HAP-1 (cell line): Measurements from ENCODE around the gene BMPER.

ENCODE experiments used
- DNase-seq, 2 experiments: peaks; one replicate each; pipeline ENCODE4 v3.0.0-alpha.2; 2016 to 2020; ENCODE audit warnings: low spot score in 2 of 2
- H3K27me3 ChIP-seq: fragments of 250-450 bp; sonication (Bioruptor Pico); 2 replicates; pipeline ENCODE4 v1.5.1; 2020; ENCODE audit warnings: low read depth, mild to moderate bottlenecking, moderate library complexity
- H3K36me3 ChIP-seq: fragments of 250-450 bp; sonication (Bioruptor Pico); replicated peaks from 2 replicates; pipeline ENCODE4 v1.5.1; 2020; ENCODE audit warnings: mild to moderate bottlenecking
- H3K4me1 ChIP-seq: fragments of 250-450 bp; sonication (Bioruptor Pico); 2 replicates; pipeline ENCODE4 v1.5.1; 2020; ENCODE audit warnings: mild to moderate bottlenecking
- H3K4me3 ChIP-seq: fragments of 250-450 bp; sonication (Bioruptor Pico); 2 replicates; pipeline ENCODE4 v1.5.1; 2020; ENCODE audit warnings: mild to moderate bottlenecking, moderate library complexity
- H3K9me3 ChIP-seq: fragments of 250-450 bp; sonication (Bioruptor Pico); 2 replicates; pipeline ENCODE4 v1.5.1; 2020; ENCODE audit warnings: mild to moderate bottlenecking, moderate library complexity
- in situ Hi-C: fragments of 300-500 bp; cut with MboI; formaldehyde crosslinking; loops from 3 replicates; pipeline ENCODE4 v1.14.3; 2020; ENCODE audit warnings: low sequenced_read_pairs, inconsistent platforms, mixed read lengths

BMPER gene

GRCh38 chr7:33946094-33946699, 40.9 kb downstream of the BMPER start:
- no peak for DNase-seq
- Histone ChIP-seq H3K4me3 (no peak overlapping the region), H3K4me1 (no peaks in the 10 kb centered on the region), H3K27me3 (no peaks in the 10 kb centered on the region), H3K36me3 (no peaks in the 10 kb centered on the region), H3K9me3 (no peaks in the 10 kb centered on the region)
- in situ Hi-C loops: loop anchor here (25.0 kb wide), 1 partner anchor 709 kb away; no protein-coding TSS in a partner anchor

- H3K27me3 ChIP-seq: no peaks in the 10 kb centered on the region
- in situ Hi-C loops: no loop called here
- no peak for DNase-seq
- H3K36me3 ChIP-seq: no peaks in the 10 kb centered on the region
- no peak overlapping the region for H3K4me3 ChIP-seq
- no peaks in the 10 kb centered on the region for H3K4me1 ChIP-seq
- no peaks in the 10 kb centered on the region for H3K9me3 ChIP-seq
These were observed 44.8 kb downstream of the BMPER start for GRCh38 chr7:33950047-33950714.

- DNase-seq: no peak
- H3K4me1 ChIP-seq: no peaks in the 10 kb centered on the region
- H3K4me3 ChIP-seq: no peak overlapping the region
- in situ Hi-C loops: no loop called here
- H3K27me3 ChIP-seq: no peaks in the 10 kb centered on the region
- H3K9me3 ChIP-seq: no peaks in the 10 kb centered on the region
- no peaks in the 10 kb centered on the region for H3K36me3 ChIP-seq
These were observed 47.5 kb downstream of the BMPER start for GRCh38 chr7:33952824-33953223.

- Histone ChIP-seq H3K4me3 (no peak overlapping the region), H3K36me3 (no peaks in the 10 kb centered on the region), H3K27me3 (no peaks in the 10 kb centered on the region), H3K9me3 (no peaks in the 10 kb centered on the region), H3K4me1 (no peaks in the 10 kb centered on the region)
- in situ Hi-C loops: no loop called here
- no peak for DNase-seq
These were observed 52.8 kb downstream of the BMPER start for GRCh38 chr7:33958104-33958503.

GRCh38 chr7:33959676-33960075, 54.3 kb downstream of the BMPER start:
- H3K4me3 ChIP-seq: no peak overlapping the region
- no peaks in the 10 kb centered on the region for H3K27me3 ChIP-seq
- H3K4me1 ChIP-seq: no peaks in the 10 kb centered on the region
- no peak for DNase-seq
- no peaks in the 10 kb centered on the region for H3K9me3 ChIP-seq
- in situ Hi-C loops: no loop called here
- H3K36me3 ChIP-seq: no peaks in the 10 kb centered on the region

- no peak for DNase-seq
- no peaks in the 10 kb centered on the region for H3K9me3 ChIP-seq
- in situ Hi-C loops: no loop called here
These were observed 56.6 kb downstream of the BMPER start for GRCh38 chr7:33961948-33962347.

GRCh38 chr7:33964417-33965182, 59.3 kb downstream of the BMPER start:
- no peaks in the 10 kb centered on the region for H3K36me3 ChIP-seq
- DNase-seq: no peak
- in situ Hi-C loops: no loop called here
- no peaks in the 10 kb centered on the region for H3K27me3 ChIP-seq
- H3K9me3 ChIP-seq: no peaks in the 10 kb centered on the region
- no peak overlapping the region for H3K4me3 ChIP-seq
- H3K4me1 ChIP-seq: no peaks in the 10 kb centered on the region

More at GRCh38 chr7:33961948-33962347, 56.6 kb downstream of the BMPER start:
- Histone ChIP-seq H3K4me3 (no peak overlapping the region), H3K36me3 (no peaks in the 10 kb centered on the region), H3K27me3 (no peaks in the 10 kb centered on the region), H3K4me1 (no peaks in the 10 kb centered on the region)

GRCh38 chr7:33965183-33965744, 59.9 kb downstream of the BMPER start:
- H3K4me3 ChIP-seq: no peak overlapping the region
- H3K9me3 ChIP-seq: no peaks in the 10 kb centered on the region
- H3K27me3 ChIP-seq: no peaks in the 10 kb centered on the region
- H3K36me3 ChIP-seq: no peaks in the 10 kb centered on the region
- in situ Hi-C loops: no loop called here
- no peaks in the 10 kb centered on the region for H3K4me1 ChIP-seq
- DNase-seq: no peak

- DNase-seq: no peak
- no peaks in the 10 kb centered on the region for H3K4me1 ChIP-seq
- in situ Hi-C loops: no loop called here
- no peaks in the 10 kb centered on the region for H3K27me3 ChIP-seq
- no peaks in the 10 kb centered on the region for H3K36me3 ChIP-seq
- H3K9me3 ChIP-seq: no peaks in the 10 kb centered on the region
- no peak overlapping the region for H3K4me3 ChIP-seq
These were observed 63.3 kb downstream of the BMPER start for GRCh38 chr7:33968591-33968990.

- H3K36me3 ChIP-seq: no peaks in the 10 kb centered on the region
- no peaks in the 10 kb centered on the region for H3K27me3 ChIP-seq
- in situ Hi-C loops: no loop called here
- no peaks in the 10 kb centered on the region for H3K4me1 ChIP-seq
- H3K4me3 ChIP-seq: no peak overlapping the region
- no peaks in the 10 kb centered on the region for H3K9me3 ChIP-seq
- DNase-seq: no peak
These were observed 65.2 kb downstream of the BMPER start for GRCh38 chr7:33970536-33970935.

- DNase-seq: no peak
- in situ Hi-C loops: no loop called here
- Histone ChIP-seq H3K36me3 (no peaks in the 10 kb centered on the region), H3K9me3 (no peaks in the 10 kb centered on the region), H3K4me1 (no peaks in the 10 kb centered on the region), H3K4me3 (no peak overlapping the region), H3K27me3 (no peaks in the 10 kb centered on the region)
These were observed 65.8 kb downstream of the BMPER start for GRCh38 chr7:33971106-33971505.

- Histone ChIP-seq H3K36me3 (no peaks in the 10 kb centered on the region), H3K4me3 (no peak overlapping the region), H3K4me1 (no peaks in the 10 kb centered on the region), H3K9me3 (no peaks in the 10 kb centered on the region), H3K27me3 (no peaks in the 10 kb centered on the region)
- DNase-seq: no peak
- in situ Hi-C loops: no loop called here
These were observed 68.1 kb downstream of the BMPER start for GRCh38 chr7:33973231-33974015.

GRCh38 chr7:33979300-33979806, 74.0 kb downstream of the BMPER start:
- no peak overlapping the region for H3K4me3 ChIP-seq
- H3K9me3 ChIP-seq: no peaks in the 10 kb centered on the region
- no peaks in the 10 kb centered on the region for H3K27me3 ChIP-seq
- no peaks in the 10 kb centered on the region for H3K36me3 ChIP-seq
- in situ Hi-C loops: no loop called here
- H3K4me1 ChIP-seq: no peaks in the 10 kb centered on the region
- DNase-seq: no peak
